Sigmoid colon (tissue), 3 donors: ENCODE measurements around the gene LRRC56.

ENCODE experiments used
- CTCF ChIP-seq, 4 experiments: fragments of 450-650 bp in 3 of 4; fragments of 200-600 bp in 1 of 4; IDR thresholded peaks; one replicate each; pipeline ENCODE4 v1.5.1; 2016 to 2019; ENCODE audit warnings: antibody characterized with exemption in 4 of 4, mild to moderate bottlenecking in 3 of 4, moderate library complexity in 2 of 4
- POLR2A ChIP-seq, 2 donors: fragments of 450-650 bp; IDR thresholded peaks; one replicate each; pipeline ENCODE4 v1.6.1; 2016; ENCODE audit warnings: antibody characterized with exemption in 2 of 2, mild to moderate bottlenecking in 2 of 2, moderate library complexity in 2 of 2

GRCh38 chr11:530960-531831, 6.1 kb upstream of the LRRC56 start:
- TF ChIP-seq CTCF (IDR thresholded peaks at IDR 0.05) (no peak), POLR2A (IDR thresholded peaks at IDR 0.05) (no peak)
